SKM-1 (cell line): ENCODE data around the gene TUBB4B.

Experiments
- DNase-seq: peaks from one replicate; lab custom pipeline; 2025; ENCODE audit not compliant: unreplicated experiment; lab: John Stamatoyannopoulos, UW

TUBB4B gene

DNA sequence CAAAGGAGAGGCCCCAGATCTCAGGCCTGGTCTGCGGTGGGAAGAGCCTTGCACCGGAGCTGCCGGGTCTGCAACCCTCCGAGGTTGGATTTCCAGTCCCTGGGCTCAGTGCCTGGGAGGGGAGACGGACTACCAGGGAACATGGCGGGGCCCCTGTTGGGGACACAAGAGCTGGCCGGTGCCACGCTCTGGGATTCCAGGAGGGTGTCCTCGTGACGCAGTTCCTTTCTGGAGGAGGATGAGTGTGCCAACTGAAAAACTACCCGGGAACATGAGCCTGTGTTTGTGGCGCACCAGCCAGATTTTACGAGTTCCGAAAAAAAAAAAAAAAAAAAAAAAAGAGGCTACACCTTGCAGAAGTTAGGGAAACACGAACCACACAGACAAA is 52.0 kb downstream of the TUBB4B start:
- no peak for DNase-seq
